Measurements from ENCODE around the gene WFIKKN1.

The WFIKKN1 gene

GRCh38 chr16:606656-607307, 24.0 kb upstream of the WFIKKN1 start:
- Histone ChIP-seq H3K4me1 (ENCODE audit: insufficient read depth, low read length) (0 out of 2 replicates have a peak, but pooled peaks cover 3% of the 10 kb centered on the region), H3K36me3 (ENCODE audit: insufficient read depth, low read length) (no peaks in the 10 kb centered on the region), H3K9ac (ENCODE audit: low read depth, low read length) (no peak overlapping the region), H3K9me3 (ENCODE audit: control insufficient read depth, insufficient read depth, low read length) (no peaks in the 10 kb centered on the region; the same call in 1 of the 2 replicates)

DNA sequence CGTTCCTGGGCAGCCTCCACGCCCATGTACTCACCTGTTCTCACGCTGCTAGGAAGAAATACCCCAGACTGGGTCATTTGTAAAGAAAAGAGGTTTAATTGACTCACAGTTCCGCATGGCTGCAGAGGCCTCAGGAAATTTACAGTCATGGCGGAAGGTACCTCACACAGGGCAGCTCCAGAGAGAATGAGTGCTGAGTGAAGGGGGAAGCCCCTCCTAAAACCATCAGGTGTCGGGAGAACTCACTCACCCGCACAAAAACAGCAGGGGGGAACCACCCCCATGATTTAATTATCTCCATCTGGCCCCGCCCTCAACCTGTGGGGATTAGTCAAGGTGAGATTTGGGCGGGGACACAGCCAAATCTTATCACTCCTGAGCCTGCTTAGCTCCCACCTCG, 22.8 kb upstream of the WFIKKN1 start:
- no peak overlapping the region for H3K9ac ChIP-seq (ENCODE audit: low read depth, low read length)
- H3K36me3 ChIP-seq (ENCODE audit: insufficient read depth, low read length) = no peaks in the 10 kb centered on the region
- 0 out of 2 replicates have a peak, but pooled peaks cover 3% of the 10 kb centered on the region for H3K4me1 ChIP-seq (ENCODE audit: insufficient read depth, low read length)
- no peaks in the 10 kb centered on the region; the same call in 1 of the 2 replicates for H3K9me3 ChIP-seq (ENCODE audit: control insufficient read depth, insufficient read depth, low read length)

DNA sequence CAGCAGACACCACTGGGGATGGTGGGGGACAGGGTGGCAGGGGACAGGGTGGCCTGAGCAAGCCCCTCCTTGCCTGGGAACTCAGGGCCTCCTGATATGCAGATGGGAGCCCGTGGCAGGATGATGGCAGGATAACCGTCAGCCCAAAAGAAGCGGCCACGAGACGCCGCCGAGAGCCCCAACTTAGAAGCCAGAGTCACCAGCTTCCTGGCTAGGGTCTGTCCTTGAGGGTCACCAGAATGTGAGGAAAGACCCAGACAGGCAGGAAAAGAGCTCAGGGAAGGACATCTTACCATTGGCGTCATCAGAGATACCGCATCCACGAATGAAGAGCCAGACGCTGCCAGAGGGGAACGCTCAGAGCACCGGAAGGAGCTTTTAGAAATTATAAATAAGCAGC, 21.5 kb upstream of the WFIKKN1 start:
- no peak overlapping the region for H3K9ac ChIP-seq (ENCODE audit: low read depth, low read length)
- no peaks in the 10 kb centered on the region for H3K36me3 ChIP-seq (ENCODE audit: insufficient read depth, low read length)
- H3K4me1 ChIP-seq (ENCODE audit: insufficient read depth, low read length) = 0 out of 2 replicates have a peak, but pooled peaks cover 3% of the 10 kb centered on the region
- H3K9me3 ChIP-seq (ENCODE audit: control insufficient read depth, insufficient read depth, low read length) = no peaks in the 10 kb centered on the region; the same call in 1 of the 2 replicates

DNA sequence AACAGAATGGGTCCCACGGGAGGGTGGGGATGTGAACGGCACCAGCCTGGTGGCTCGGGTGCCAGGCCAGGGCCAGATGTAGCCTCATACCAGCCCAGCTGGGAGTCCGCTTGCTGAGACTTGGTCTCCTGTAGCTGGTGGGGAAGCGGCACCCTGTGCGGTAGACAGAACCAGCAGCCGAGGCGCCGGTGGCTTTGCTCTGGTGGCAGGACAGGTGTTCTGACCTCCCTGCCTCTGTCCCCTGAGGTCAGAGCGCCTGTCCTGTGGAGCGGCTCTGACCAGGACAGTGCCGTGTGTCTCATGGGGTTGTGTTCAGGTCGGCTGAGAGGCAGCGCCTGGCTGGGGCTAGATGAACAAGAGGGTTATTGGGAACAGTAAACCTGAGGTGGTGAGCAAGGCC, 20.8 kb upstream of the WFIKKN1 start:
- Histone ChIP-seq H3K9me3 (ENCODE audit: control insufficient read depth, insufficient read depth, low read length) (no peaks in the 10 kb centered on the region; the same call in 1 of the 2 replicates), H3K9ac (ENCODE audit: low read depth, low read length) (no peak overlapping the region), H3K4me1 (ENCODE audit: insufficient read depth, low read length) (0 out of 2 replicates have a peak, but pooled peaks cover 3% of the 10 kb centered on the region), H3K36me3 (ENCODE audit: insufficient read depth, low read length) (no peaks in the 10 kb centered on the region)

- Histone ChIP-seq H3K4me1 (ENCODE audit: insufficient read depth, low read length) (0 out of 2 replicates have a peak, but pooled peaks cover 3% of the 10 kb centered on the region), H3K9ac (ENCODE audit: low read depth, low read length) (no peak overlapping the region), H3K9me3 (ENCODE audit: control insufficient read depth, insufficient read depth, low read length) (no peaks in the 10 kb centered on the region), H3K36me3 (ENCODE audit: insufficient read depth, low read length) (no peaks in the 10 kb centered on the region)
Observed at GRCh38 chr16:610513-611381, 20.0 kb upstream of the WFIKKN1 start.

- Histone ChIP-seq H3K9ac (ENCODE audit: low read depth, low read length) (no peak overlapping the region), H3K9me3 (ENCODE audit: control insufficient read depth, insufficient read depth, low read length) (no peaks in the 10 kb centered on the region), H3K36me3 (ENCODE audit: insufficient read depth, low read length) (no peaks in the 10 kb centered on the region), H3K4me1 (ENCODE audit: insufficient read depth, low read length) (0 out of 2 replicates have a peak, but pooled peaks cover 3% of the 10 kb centered on the region)
Observed at GRCh38 chr16:615122-615521, 15.7 kb upstream of the WFIKKN1 start.

DNA sequence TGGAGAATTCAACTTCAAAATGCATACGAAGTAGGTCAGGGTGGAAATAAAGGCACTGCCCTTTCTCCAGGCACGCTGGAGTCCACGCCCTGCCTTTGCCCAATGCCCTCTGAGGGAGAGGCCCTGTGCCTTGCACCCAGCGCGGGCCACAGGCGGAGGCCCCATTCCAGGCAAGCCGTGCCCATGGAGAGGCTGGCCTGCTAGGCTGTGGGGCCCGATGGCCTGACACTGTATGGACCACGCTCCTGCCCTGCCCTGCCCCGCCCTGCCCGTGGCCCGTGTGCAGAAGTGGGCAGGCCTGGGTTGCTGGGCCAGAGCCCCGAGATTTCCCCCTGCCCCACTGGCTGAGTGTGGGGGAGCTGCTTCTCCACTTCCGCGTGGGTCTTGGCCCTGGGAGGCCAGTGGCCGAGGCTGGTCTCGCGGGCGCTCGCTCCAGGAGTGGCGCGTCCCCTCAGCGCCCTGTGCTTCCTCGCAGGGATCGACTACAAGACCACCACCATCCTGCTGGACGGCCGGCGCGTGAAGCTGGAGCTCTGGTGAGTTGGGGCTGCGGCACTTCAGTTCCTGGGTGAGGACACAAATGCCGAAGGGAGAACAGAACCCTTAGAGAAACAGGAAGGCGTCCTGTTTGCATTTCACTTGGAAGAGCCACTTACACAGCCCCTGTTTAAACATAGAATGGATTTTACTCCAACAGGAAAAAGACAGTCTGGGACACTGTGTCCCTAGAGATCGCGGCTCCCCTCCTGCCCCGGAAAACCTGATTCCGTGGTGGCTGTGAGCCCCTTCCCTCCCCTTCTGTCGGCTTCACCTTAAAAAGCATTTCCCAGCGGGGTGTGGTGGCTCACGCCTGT, 13.8 kb upstream of the WFIKKN1 start:
- H3K9me3 ChIP-seq (ENCODE audit: control insufficient read depth, insufficient read depth, low read length) = no peaks in the 10 kb centered on the region
- H3K36me3 ChIP-seq (ENCODE audit: insufficient read depth, low read length) = no peaks in the 10 kb centered on the region

GRCh38 chr16:617855-618254, 12.9 kb upstream of the WFIKKN1 start:
- Histone ChIP-seq H3K9ac (ENCODE audit: low read depth, low read length) (no peak overlapping the region), H3K4me1 (ENCODE audit: insufficient read depth, low read length) (peaks cover 7% of the 10 kb centered on the region; the same call in 1 of the 2 replicates), H3K9me3 (ENCODE audit: control insufficient read depth, insufficient read depth, low read length) (no peaks in the 10 kb centered on the region), H3K36me3 (ENCODE audit: insufficient read depth, low read length) (no peaks in the 10 kb centered on the region)

More for the DNA sequence above, 13.8 kb upstream of the WFIKKN1 start:
- Histone ChIP-seq H3K4me1 (ENCODE audit: insufficient read depth, low read length) (peaks cover 4% of the 10 kb centered on the region; the same call in 1 of the 2 replicates), H3K9ac (ENCODE audit: low read depth, low read length) (no peak overlapping the region)

GRCh38 chr16:619476-620100, 11.2 kb upstream of the WFIKKN1 start:
- Histone ChIP-seq H3K9ac (ENCODE audit: low read depth, low read length) (no peak overlapping the region), H3K4me1 (ENCODE audit: insufficient read depth, low read length) (peaks cover 11% of the 10 kb centered on the region; the same call in 1 of the 2 replicates), H3K9me3 (ENCODE audit: control insufficient read depth, insufficient read depth, low read length) (no peaks in the 10 kb centered on the region), H3K36me3 (ENCODE audit: insufficient read depth, low read length) (no peaks in the 10 kb centered on the region)

- peaks cover 11% of the 10 kb centered on the region; the same call in 1 of the 2 replicates for H3K4me1 ChIP-seq (ENCODE audit: insufficient read depth, low read length)
- no peaks in the 10 kb centered on the region for H3K9me3 ChIP-seq (ENCODE audit: control insufficient read depth, insufficient read depth, low read length)
- H3K36me3 ChIP-seq (ENCODE audit: insufficient read depth, low read length) = no peaks in the 10 kb centered on the region
- no peak overlapping the region for H3K9ac ChIP-seq (ENCODE audit: low read depth, low read length)
Observed at GRCh38 chr16:620700-621525, 9.9 kb upstream of the WFIKKN1 start.

DNA sequence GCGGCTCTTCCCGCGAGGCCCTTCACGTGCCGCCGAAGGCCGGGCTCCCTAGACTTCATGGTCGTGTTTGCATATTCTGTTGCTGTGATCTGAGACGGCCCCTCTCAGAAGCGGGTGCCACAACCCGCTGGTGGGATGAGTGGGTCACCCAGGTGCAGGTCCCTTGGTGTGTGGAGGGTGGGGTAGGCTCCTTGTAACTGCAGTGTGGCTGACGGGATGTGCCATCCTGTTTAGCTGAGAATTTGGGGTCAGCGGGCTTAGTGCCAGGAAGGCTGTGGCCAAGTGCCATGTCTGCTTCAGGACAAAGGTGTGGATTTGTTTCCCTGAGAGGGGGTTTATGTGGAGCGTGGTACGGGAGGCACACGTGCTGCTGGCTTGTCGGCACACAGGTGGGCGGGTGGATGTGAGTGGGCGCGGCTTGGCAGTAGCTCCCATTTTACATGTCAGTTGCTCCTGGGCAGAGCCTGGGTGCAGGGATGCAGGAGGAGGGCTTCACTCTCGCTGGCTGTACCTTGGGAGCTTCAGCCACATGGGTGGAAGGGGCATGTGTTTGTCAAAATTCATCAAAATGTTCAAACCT, 9.2 kb upstream of the WFIKKN1 start:
- Histone ChIP-seq H3K36me3 (ENCODE audit: insufficient read depth, low read length) (no peaks in the 10 kb centered on the region), H3K9ac (ENCODE audit: low read depth, low read length) (no peak overlapping the region), H3K4me1 (ENCODE audit: insufficient read depth, low read length) (peaks cover 11% of the 10 kb centered on the region; the same call in 1 of the 2 replicates), H3K9me3 (ENCODE audit: control insufficient read depth, insufficient read depth, low read length) (no peaks in the 10 kb centered on the region)

- no peaks in the 10 kb centered on the region for H3K9me3 ChIP-seq (ENCODE audit: control insufficient read depth, insufficient read depth, low read length)
- peaks cover 11% of the 10 kb centered on the region; the same call in 1 of the 2 replicates for H3K4me1 ChIP-seq (ENCODE audit: insufficient read depth, low read length)
- H3K9ac ChIP-seq (ENCODE audit: low read depth, low read length) = no peak overlapping the region; the same call in 1 of the 2 replicates
- no peaks in the 10 kb centered on the region; the same call in 1 of the 2 replicates for H3K36me3 ChIP-seq (ENCODE audit: insufficient read depth, low read length)
Observed at GRCh38 chr16:622920-623280, 7.9 kb upstream of the WFIKKN1 start.

Measured in ES-I3 (cell line).